Loucy (cell line): ENCODE data around the gene CMTM8.

Experiments
- H2AFZ ChIP-seq: fragments of 200-600 bp; sonication (generic); 2 replicates; pipeline ENCODE4 v1.6.0; 2016; ENCODE audit warnings: antibody characterized with exemption, mild to moderate bottlenecking, low read length, moderate library complexity
- H3F3A ChIP-seq: fragments of 200-600 bp; 2 replicates; pipeline ENCODE4 v1.6.0; 2016; ENCODE audit warnings: antibody characterized with exemption, low read depth, mild to moderate bottlenecking
- H3K27me3 ChIP-seq: fragments of 200-600 bp; sonication (generic); 2 replicates; pipeline ENCODE4 v1.6.1; 2014; ENCODE audit warnings: low read length, mild to moderate bottlenecking; ENCODE audit not compliant: insufficient read depth, poor library complexity, severe bottlenecking
- H3K36me3 ChIP-seq: fragments of 200-600 bp; sonication (generic); 2 replicates; pipeline ENCODE4 v1.6.1; 2016; ENCODE audit warnings: low read length; ENCODE audit not compliant: insufficient read depth
- H3K4me1 ChIP-seq: fragments of 200-600 bp; sonication (generic); 2 replicates; pipeline ENCODE4 v1.5.1; 2014; ENCODE audit warnings: low read length, mild to moderate bottlenecking; ENCODE audit not compliant: insufficient read depth, poor library complexity, severe bottlenecking
- H3K4me2 ChIP-seq: fragments of 200-600 bp; sonication (generic); 2 replicates; pipeline ENCODE4 v1.6.0; 2014; ENCODE audit warnings: antibody characterized with exemption, low read length, low read depth, mild to moderate bottlenecking; ENCODE audit not compliant: poor library complexity, severe bottlenecking
- H3K4me3 ChIP-seq: fragments of 200-600 bp; sonication (generic); 2 replicates; pipeline ENCODE4 v1.5.1; 2014; ENCODE audit warnings: low read length, mild to moderate bottlenecking, mixed read lengths; ENCODE audit not compliant: poor library complexity, severe bottlenecking
- H3K79me2 ChIP-seq: fragments of 200-600 bp; sonication (generic); 2 replicates; pipeline ENCODE4 v1.6.1; 2014; ENCODE audit warnings: low read length; ENCODE audit not compliant: insufficient read depth
- H3K9ac ChIP-seq: fragments of 200-600 bp; sonication (generic); 2 replicates; pipeline ENCODE4 v1.6.0; 2014; ENCODE audit warnings: mild to moderate bottlenecking, low read depth, low read length, moderate library complexity; ENCODE audit not compliant: poor library complexity, severe bottlenecking
- H3K9me2 ChIP-seq: fragments of 200-600 bp; sonication (generic); replicated peaks from 2 replicates; pipeline ENCODE4 v1.6.1; 2016; ENCODE audit warnings: low read depth, low read length, mixed read lengths
- H3K9me3 ChIP-seq: fragments of 200-600 bp; sonication (generic); 2 replicates; pipeline ENCODE4 v1.6.1; 2014; ENCODE audit warnings: mild to moderate bottlenecking, antibody characterized with exemption, low read length, low read depth; ENCODE audit not compliant: insufficient read depth
- H4K20me1 ChIP-seq: fragments of 200-600 bp; sonication (generic); 2 replicates; pipeline ENCODE4 v1.6.0; 2014; ENCODE audit warnings: antibody characterized with exemption, low read length, mild to moderate bottlenecking; ENCODE audit not compliant: insufficient read depth, poor library complexity, severe bottlenecking
- CTCF ChIP-seq: fragments of 200-600 bp; sonication (generic); conservative IDR thresholded peaks from 2 replicates; pipeline ENCODE4 v1.5.1; 2014; ENCODE audit warnings: mild to moderate bottlenecking, antibody characterized with exemption, low read length
- EZH2phosphoT487 ChIP-seq: fragments of 200-600 bp; IDR thresholded peaks from 2 replicates; pipeline ENCODE4 v1.6.1; 2018; ENCODE audit warnings: antibody characterized with exemption, mild to moderate bottlenecking, moderate library complexity, borderline replicate concordance

The CMTM8 gene

GRCh38 chr3:32193101-32193500, 45.4 kb upstream of the CMTM8 start:
- no peaks in the 10 kb centered on the region for H3K36me3 ChIP-seq
- no peak for TF ChIP-seq EZH2phosphoT487
- no peak for TF ChIP-seq CTCF
- no peaks in the 10 kb centered on the region for H3F3A ChIP-seq
- no peaks in the 10 kb centered on the region for H4K20me1 ChIP-seq
- no peaks in the 10 kb centered on the region for H3K27me3 ChIP-seq
- H3K4me2 ChIP-seq = no peak overlapping the region
- H3K4me3 ChIP-seq = no peak overlapping the region
- H3K9me2 ChIP-seq = no peaks in the 10 kb centered on the region
- no peak overlapping the region for H2AFZ ChIP-seq
- no peaks in the 10 kb centered on the region for H3K4me1 ChIP-seq
- H3K9ac ChIP-seq = no peak overlapping the region
- H3K79me2 ChIP-seq = no peaks in the 10 kb centered on the region
- H3K9me3 ChIP-seq = no peaks in the 10 kb centered on the region

- Histone ChIP-seq H3F3A (no peaks in the 10 kb centered on the region), H3K9ac (no peak overlapping the region), H4K20me1 (no peaks in the 10 kb centered on the region), H3K27me3 (no peaks in the 10 kb centered on the region), H3K9me3 (no peaks in the 10 kb centered on the region), H3K4me1 (no peaks in the 10 kb centered on the region), H3K36me3 (no peaks in the 10 kb centered on the region), H3K4me3 (no peak overlapping the region), H3K79me2 (no peaks in the 10 kb centered on the region), H3K4me2 (no peak overlapping the region), H2AFZ (no peak overlapping the region), H3K9me2 (no peaks in the 10 kb centered on the region)
- TF ChIP-seq CTCF (no peak), EZH2phosphoT487 (no peak)
Observed at GRCh38 chr3:32194653-32195052, 43.8 kb upstream of the CMTM8 start.

- no peaks in the 10 kb centered on the region for H3K79me2 ChIP-seq
- H4K20me1 ChIP-seq = no peaks in the 10 kb centered on the region
- no peaks in the 10 kb centered on the region for H3K9me2 ChIP-seq
- H3K4me2 ChIP-seq = no peak overlapping the region
- no peaks in the 10 kb centered on the region for H3K36me3 ChIP-seq
- H3K4me3 ChIP-seq = no peak overlapping the region
- no peak overlapping the region for H3K9ac ChIP-seq
- H3K4me1 ChIP-seq = no peaks in the 10 kb centered on the region
- H3K9me3 ChIP-seq = no peaks in the 10 kb centered on the region
- H3F3A ChIP-seq = no peaks in the 10 kb centered on the region
- TF ChIP-seq CTCF = no peak
- no peak for TF ChIP-seq EZH2phosphoT487
- H3K27me3 ChIP-seq = no peaks in the 10 kb centered on the region
- no peak overlapping the region for H2AFZ ChIP-seq
Observed at GRCh38 chr3:32195995-32196540, 42.4 kb upstream of the CMTM8 start.
